ENCODE measurements around the gene PPP1CC. TPM values are rescaled to one million over a fixed set of nuclear protein-coding genes. Genes with fewer than 3 reads are reported as not detected.
A peak's percentile ranks its signal among the peaks of the same experiment; 100 is the strongest.
"Not testable (repeated sequence)": the region's sequence is repeated elsewhere in the genome, so short reads cannot be mapped to it uniquely, and the experiment has no call there.

PPP1CC gene
- polyA plus RNA-seq, 1 donor: 108 TPM

DNA sequence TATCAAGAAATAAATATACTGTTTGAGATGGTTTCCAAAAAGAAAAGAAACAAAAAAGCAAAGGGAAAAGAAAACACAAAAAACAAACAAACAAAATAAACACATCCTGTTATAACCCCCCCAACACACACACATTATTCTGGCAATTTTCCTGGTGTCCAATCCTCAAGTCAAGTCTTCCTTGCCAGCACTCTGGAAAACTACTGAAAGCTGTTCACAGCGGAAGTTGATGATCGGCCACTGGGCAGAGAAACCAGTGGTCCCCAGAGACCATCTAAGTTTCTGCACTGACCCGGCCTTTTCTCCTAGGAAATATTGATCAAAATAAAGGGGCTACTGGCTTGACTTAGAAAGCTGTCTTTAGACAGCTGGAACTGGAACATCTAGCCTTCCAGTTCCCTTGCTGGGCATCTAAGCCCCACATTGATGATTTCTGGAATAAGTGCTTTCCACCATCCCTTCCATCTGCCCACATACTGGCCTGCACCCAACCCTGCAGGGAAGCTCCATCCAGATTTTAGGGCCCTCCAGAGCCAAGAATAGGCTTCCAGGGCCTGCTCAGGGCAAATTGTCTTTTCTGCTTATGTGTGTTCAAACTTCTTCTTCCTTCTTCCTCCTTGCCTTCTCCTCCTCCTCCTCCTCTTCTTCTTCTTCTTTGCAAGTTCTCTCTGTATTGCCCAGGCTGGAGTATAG is 11.6 kb upstream of the PPP1CC start:
- peak; percentile 47 for DNase-seq

DNA sequence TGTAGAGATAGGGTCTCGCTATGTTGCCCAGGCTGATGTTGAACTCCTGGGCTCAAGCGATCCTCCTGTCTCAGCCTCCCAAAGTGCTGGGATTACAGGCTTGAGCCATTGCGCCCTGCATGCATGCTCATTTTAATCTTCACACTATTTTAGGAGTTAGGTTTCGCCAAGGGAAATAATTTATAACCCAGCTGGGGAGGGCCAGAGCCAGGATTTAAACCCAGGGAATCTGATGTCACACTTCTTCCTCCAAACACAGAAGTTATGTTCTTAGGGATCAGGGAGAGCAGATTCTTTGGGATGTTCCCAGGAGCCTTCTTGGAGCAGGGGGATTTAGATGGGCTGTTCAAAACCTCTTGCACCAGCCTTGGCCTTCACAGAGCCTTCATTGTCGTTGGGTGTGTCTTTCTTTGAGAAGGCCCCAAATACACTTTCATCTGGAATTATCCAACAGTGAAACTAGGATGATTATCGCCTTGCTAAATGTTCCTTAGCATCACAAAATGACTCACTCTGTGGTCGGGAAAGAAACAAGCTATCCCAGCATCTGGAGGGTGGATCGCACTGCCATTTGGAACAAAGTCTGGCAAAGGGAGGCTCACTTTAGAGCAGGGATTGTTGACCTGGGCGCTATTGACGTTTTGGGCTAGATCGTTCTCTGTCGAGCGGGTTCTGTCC is 8.2 kb upstream of the PPP1CC start:
- no peak for DNase-seq

DNA sequence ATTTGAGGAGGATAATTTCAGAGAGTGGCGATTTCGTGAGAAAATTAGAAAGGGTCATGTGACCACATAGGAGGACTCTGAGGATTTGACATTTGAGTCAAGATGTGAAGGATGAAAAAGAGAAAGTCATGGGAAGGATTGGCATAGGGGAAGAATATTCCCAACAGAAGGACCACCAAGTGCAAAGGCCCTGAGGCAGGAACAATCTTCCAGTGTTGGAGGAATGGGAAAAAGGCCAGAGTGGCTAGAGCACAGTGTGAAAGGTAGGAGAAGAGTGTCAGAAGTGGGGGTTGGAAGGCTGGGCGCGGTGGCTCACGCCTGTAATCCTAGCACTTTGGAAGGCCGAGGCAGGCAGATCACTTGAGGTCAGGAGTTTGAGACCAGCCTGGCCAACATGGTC is 3.9 kb upstream of the PPP1CC start:
- no peak for DNase-seq

DNA sequence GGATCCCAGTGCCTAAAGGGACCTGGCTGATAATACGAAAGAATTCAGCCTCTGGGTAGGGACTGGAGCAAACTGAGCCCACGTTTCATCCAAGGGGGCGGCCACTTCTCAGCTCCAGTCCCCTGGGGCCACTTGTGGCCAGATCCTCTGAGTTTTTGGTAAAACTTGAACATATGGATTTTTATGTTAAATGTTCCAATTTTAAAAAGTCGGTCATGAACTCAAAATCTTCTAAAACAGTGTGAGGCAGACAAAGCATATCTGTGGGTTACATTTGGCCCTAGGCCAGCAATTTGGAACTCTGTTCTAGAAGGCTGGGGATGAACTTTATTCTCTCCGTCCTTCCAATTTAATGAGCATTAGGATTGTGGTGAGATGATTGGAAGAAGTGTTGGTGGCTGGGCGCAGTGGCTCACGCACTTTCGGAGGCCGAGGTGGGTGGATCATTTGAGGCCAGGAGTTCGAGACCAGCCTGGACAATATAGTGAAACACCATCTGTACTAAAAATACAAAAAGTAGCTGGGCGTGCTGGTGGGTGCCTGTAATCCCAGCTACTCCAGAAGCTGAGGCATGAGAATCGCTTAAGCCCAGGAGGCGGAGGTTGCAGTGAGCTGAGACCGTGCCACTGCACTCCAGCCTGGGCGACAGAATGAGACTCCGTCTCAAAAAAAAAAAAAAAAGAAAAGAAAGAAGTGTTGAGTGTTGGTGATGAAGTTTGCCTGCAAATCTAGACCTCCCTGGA is 3.0 kb upstream of the PPP1CC start:
- peak; percentile 51 for DNase-seq

DNA sequence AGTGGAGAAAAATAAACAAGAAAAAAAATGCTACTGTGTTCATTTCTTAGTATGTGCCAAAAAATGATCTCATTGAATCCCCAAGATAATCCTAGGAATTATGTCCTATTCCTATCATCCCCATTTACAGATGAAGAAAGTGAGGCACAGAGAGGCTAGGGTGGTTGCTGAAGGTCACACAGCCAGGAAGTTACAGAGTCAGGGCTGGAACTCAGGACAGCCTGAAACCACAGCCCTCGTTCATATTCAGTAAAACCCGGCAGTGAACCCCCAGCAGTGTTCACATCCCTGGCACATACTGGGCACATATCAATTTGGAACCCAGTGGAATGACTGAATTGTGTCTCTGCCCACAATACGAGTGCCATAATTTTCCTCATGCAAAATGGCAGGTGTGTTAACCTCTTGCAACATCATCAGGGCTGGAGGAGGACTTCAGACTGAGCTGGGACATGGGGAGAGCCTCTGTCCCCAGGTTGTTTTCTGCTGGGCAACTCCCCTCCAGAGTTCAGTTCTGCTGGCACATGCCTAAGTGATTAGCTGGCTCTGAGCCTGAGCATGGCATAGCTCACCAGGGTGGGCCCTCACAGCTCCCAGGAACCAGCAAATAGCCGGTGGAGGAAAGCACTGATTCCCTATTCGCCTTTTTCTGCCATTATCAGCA is 2.0 kb upstream of the PPP1CC start:
- peak; percentile 18 for DNase-seq

DNA sequence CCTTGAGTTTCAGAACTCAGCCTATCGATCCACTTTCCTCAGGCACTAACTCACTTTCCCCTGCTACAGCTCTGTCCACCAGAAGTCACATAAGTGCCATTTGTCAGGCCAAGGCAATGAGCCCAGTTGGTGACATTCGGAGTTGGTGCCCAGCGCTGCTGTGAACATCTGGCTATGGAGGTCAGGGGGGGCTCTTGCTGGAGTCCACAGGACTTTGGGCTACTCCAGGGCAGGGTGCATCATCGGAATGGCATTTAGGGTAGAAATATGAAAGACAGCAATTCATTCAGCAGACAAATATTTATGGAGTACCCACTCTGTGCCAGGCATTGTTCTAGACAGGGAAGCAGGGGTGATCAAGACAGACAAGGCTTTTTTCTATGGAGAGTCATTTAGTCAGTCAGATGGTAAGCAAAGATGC is 1.5 kb upstream of the PPP1CC start:
- no peak for DNase-seq

DNA sequence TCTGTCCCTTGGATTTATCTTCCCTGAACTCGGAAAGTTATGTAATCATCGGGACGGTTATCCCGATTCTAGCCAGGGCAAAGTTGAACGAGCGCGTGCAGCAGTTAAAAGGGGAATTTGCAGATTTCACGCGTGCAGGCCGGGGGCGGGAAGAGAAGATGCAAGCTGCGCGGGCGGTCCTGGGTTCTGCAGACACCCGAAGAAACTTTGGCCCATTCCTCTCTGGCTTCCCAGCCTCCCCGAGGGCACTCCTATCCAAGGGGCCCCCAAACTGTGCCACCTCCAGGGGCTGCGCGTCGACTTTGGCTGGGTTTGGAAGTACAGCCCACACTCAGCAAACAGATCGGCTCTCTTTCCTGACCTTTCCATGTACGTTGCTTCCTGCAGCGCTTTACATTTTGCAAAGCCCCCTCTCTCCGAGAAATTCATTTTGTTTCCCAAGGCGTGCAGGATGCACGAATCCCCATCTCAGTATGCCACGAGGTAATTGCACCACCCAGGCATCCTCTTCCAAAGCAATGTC is 941 bp upstream of the PPP1CC start:
- peak; percentile 31 for DNase-seq

DNA sequence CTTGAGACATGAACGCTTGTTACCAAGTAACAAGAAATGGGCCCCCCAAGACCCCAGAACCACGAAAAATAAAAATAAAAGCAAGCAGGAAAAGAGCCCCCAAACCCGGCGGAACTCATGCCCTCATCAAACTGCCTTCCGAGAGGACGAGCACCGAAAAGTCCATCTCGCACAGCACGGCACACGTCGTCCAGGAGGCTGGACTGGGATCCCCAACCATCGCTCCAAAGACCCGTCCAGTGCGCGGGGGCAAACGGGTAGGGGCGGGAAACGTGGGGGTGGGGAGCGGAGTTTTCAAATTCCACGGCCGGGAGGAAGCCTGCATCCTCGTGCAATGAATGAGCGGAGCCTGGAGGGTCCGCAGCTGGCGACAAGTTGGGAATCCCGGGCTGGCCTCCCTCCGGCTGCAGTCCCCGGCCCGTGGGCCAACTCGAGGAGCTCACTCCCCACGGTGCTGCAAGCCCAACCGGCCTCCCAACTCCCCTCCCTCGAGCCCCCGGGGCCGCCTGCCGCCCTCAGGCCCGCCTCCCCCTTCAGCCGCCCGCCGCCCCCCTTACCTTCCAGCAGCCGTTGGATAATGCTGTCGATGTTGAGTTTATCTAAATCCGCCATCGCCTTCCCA is 484 bp downstream of the PPP1CC start:
- peak; percentile 46 for DNase-seq

DNA sequence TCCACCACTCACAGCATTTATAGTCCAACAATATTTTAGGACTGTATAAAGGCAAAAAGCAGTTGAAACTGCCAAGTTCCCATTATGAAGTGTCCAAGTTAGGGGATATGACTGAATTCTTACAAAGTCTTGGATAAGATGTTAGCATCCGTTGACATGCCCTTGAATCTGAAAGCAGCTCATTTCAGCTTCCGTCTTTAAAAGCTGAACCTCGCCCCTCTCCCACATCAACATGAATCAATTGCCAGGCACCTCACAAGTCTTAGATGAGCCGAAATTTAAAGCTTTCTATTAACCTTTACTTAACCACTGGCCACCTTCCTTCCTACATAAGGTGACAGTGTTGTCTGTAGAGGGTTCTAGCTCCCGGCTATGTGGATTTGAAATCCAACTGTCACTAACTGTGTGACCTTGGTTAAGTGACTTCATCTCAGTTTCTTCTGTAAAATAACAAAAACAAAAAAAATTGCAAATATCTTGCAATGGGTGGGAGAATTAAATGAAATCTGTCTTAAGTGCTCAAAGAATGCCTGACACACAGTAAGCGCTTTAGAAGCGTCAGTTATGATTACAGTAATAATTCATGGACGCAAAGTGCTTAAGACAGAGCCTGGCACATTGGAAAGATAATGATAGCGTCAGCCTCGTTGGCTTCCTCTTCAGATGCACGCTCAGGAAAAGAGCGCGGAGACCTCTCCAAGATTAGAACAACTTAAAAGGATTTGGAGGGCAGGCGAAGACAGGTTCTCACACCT is 1.2 kb downstream of the PPP1CC start:
- DNase-seq: peak; percentile 25

DNA sequence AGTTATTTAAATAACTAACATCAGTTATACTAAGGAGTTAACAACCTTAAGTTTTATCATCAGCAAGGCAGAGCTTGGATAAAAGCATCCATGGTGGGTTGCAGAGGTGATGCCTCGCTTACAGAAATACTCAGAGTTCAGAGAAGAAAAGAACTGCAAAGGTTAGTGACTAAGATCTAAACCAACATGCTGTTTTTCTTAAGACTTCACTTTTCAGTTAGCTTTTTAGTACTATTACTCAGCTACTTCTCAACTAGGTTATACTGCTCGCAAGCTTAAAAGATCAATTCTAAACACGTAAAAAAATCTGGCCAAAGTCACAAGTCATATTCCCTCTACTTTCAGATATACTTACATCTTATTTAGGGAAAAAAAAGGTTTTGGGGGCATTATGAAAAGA is 2.8 kb downstream of the PPP1CC start:
- DNase-seq: no peak

DNA sequence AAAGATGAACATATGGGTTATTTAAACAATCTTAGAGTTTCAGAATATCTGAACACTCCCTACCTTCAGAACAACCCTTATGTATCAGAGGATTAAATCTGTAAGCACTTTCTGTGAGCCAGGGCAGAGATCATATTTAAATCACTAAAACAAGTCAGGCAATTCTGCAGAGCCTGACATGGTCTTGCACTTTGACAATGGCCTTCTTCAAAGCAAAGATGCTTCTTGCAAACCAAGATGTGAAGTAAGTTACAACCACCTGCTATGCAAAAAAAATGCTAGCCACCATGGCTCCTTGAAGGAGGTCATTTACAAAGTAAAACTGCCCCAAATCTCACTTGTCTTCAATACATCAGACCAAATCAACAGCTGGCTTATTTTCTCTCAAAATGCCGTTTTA is 3.2 kb downstream of the PPP1CC start:
- DNase-seq: no peak

DNA sequence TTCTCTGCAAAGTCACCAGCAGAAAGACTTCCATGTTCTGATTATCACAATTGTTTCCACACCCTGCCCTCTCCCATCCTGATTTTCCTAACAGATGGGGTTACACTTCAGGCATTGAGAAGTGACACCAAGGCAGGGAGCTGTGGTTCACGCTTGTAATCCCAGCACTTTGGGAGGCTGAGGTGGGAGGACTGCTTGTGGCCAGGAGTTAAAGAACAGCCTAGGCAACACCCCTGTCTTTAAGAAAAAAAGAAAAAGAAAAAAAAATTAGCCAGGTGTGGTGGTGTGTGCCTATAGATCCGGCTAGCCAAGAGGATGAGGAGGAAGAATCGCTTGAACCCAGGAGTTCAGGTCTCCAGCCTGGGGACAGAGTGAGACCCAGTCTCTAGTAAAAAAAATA is 5.2 kb downstream of the PPP1CC start:
- no peak for DNase-seq

DNA sequence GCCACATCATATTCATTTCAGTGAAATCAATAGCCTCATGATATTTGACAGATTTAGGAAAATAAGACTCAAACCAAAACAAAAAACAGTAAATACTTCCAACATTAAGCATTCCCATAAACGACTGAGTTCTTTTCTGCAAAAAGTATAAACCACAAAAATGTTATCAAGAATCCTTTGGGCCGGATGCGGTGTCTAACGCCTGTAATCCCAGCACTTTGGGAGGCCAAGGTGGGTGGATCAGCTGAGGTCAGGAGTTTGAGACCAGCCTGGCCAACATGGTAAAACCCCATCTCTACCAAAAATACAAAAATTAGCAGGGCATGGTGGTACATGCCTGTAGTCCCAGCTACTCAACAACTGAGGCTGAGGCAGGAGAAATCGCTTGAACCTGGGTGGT is 5.7 kb downstream of the PPP1CC start:
- DNase-seq: not testable (repeated sequence)

DNA sequence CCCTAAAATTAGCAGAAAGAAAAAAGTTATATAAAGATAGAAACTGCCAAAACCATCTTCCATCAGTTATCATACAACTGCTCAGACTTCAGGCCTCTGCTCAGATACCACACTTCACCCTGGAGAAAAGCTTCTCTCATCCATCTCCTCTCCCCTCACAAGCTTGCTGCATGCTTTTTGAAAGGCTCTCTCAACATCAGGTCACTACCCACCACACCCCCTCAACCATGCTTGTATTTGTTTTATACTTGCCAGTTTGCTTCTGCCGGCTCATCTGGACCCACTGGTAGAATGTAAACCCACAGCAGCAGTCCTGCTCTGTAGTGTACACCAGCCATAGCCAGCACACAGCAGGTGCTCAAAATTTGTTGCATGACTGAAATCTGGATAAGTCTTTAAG is 8.8 kb downstream of the PPP1CC start:
- no peak for DNase-seq

DNA sequence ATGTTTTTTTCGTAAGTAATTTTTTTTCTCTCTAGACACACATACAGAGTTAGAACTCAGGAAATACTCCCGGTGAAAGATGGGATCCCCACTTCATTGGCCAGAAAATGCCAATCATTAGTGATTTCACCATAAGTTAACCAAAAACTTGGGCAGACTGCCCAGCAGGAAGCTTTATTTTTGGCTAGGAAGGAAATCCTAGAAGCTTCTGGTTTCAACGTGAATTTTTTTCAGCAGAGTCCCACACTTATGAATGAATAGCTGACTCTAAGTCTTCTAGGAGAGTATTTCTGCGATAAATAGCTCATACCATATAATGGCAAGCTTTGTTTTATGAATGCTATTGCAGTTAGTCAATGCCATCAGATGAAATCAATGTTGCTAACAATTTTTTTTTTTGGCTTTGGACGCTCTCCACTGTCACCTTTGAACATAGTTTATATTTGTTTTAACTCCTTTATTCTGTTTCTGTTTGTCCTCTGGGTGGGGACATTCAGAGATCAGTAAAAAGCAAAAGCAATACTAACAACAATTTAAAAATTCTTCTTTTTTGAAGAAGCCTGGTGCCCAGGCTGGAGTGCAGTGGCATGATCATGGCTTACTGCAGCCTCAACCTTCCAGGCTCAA is 9.5 kb downstream of the PPP1CC start:
- no peak for DNase-seq

DNA sequence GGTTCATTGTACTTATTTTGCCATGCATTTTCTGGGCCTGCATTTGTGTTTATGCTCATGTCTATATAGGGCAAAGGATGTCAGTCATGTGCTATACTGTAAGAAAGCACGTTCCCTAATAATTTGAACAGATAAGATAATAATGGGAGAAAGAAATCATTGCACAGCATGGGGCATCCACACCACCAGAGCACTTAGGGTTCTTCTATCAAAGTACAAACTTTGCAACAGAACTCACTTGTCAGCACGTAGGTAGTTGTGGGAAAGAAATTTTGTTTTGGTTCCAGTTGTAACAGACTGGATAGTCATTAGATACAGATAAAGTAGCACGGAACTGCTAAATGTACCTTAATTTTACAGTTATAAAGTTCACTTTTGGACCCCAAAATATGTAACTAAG is 10.1 kb downstream of the PPP1CC start:
- DNase-seq: no peak

DNA sequence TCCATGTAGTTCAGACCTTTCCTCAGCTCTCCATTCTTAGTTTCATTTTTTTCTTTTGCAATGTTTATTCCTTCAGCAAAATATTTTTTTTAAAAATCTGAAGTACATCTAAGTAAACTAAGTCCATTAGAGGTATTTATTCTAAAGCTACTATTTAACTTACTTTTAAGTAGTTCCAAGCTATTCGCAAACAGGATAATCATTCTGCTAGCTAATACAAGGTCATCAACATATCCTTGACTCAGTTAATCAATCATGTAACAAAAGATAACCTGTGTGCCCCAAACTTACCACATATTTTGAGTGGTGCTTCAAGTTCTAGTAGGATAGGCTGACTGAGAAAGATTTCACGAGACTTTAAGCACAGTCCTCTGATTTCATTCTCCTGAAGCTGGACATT is 11.2 kb downstream of the PPP1CC start:
- DNase-seq: no peak

DNA sequence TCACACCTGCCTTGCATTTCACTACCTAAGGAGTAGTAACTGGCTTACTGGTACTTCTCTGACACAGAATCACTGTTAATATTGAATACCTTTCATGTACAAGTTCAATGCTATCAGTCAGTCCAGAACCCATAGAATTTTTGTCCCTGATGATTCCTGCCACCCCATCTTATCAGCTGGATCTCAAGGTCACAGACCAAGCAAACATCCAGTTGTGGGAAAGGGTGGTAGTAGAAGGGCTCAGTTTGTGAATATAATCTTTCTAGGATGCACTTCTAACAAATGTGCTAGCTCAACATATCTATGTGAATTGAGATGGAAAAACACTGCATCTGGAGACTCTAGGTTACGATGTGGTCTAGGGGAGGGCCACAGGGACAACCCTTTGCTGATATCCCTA is 14.1 kb downstream of the PPP1CC start:
- DNase-seq: no peak

DNA sequence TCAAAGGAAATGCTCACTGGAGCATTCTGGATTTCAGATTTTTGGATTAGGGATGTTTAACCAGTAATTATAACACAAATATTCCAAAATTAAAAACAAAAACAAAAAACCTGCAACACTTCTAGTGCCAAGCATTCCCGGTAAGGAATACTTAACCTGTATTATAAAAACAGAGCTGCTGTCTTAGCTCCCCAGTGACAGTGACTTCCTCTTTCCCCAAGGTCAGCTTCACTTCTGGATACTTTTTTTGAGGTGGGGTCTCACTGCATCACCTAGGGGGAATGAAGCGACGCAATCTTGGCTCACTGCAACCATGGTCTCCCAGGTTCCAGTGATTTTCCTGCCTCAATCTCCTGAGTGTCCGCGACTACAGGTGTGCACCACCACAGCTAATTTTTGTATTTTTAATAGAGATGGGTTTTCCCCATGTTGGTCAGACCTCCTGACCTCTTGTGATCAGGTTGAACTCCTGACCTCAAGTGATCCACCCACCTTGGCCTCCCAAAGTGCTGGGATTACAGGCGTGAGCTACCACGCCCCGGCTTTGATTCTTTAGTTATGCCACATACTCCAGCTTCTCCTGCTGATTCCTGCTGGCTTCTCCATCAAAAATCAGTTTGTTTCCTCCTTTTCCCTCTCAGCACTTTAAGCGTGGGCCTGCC is 15.9 kb downstream of the PPP1CC start:
- DNase-seq: no peak

DNA sequence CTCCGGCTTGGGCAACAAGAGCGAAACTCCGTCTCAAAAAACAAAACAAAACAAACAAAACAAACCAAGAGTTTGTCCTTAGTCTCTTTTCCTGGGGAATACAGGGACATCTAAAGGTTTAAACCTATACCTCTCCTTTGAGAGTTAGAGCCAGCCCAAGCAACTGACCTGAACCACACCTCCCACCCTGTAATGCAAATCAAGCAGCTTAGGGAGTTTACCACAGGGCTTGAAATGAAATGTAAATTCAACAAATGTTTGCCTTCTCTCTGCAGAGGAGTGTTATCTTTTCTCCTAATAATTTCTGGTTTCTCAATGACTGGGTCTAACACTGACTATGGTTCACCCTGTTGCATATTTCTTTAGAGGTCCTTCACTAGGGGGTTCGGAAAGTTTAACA is 16.7 kb downstream of the PPP1CC start:
- DNase-seq: no peak

DNA sequence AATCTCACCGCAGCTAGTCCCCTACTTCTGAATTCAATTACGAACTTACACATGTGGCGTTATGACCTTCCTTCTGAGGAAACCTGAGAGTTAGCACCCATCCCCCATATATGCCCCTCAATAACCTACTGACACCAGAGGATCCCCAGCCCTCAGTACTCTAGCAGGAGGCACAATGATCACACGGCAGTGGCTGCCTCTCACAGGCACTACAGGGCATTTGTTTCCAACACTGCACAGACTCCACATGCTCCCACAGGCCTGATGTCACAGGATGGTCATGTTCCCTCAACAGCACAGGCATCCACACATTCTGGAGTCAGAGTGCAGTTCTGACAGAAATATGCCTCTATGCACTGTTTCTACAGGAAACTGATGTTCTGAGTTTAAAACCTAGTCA is 17.4 kb downstream of the PPP1CC start:
- no peak for DNase-seq

Measured in hindlimb muscle (tissue), 1 donor.